Breast epithelium (tissue), 3 donors: Measurements from ENCODE around the gene AXIN2.

ENCODE experiments used
- POLR2AphosphoS5 ChIP-seq, 3 donors: sonication (generic); formaldehyde crosslinking; IDR thresholded peaks; one replicate each; pipeline ENCODE4 v1.6.1; 2017; ENCODE audit warnings: antibody characterized with exemption in 3 of 3
- TF ChIP-seq, protein P1 (sequence below), 3 donors: fragments of 450-650 bp; IDR thresholded peaks; one replicate each; pipeline ENCODE4 v1.5.1; 2016 to 2017; ENCODE audit warnings: antibody characterized with exemption in 3 of 3, mild to moderate bottlenecking in 3 of 3, moderate library complexity in 3 of 3

DNA sequence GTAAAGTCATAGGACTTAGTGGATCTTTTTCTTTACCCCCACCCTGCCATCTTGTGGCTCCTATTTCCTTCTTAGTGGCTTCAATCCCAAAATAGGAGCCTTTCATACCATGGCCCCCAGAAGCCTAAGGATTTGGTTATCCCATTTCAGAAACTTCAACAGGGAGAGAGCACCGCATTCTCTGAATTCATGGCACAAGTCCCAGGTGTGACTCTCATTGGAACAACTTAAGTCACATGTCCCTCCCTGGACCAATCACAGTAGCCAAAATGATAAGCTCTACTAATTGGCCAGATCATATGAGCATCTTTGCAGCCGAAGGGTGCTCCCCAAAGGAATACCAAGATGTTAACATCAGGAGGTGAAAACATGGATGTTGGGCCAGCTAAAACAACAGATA lies 43.2 kb downstream of the AXIN2 start:
- TF ChIP-seq, protein P1, sequence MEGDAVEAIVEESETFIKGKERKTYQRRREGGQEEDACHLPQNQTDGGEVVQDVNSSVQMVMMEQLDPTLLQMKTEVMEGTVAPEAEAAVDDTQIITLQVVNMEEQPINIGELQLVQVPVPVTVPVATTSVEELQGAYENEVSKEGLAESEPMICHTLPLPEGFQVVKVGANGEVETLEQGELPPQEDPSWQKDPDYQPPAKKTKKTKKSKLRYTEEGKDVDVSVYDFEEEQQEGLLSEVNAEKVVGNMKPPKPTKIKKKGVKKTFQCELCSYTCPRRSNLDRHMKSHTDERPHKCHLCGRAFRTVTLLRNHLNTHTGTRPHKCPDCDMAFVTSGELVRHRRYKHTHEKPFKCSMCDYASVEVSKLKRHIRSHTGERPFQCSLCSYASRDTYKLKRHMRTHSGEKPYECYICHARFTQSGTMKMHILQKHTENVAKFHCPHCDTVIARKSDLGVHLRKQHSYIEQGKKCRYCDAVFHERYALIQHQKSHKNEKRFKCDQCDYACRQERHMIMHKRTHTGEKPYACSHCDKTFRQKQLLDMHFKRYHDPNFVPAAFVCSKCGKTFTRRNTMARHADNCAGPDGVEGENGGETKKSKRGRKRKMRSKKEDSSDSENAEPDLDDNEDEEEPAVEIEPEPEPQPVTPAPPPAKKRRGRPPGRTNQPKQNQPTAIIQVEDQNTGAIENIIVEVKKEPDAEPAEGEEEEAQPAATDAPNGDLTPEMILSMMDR (IDR thresholded peaks at IDR 0.05), result no peak
- no peak for TF ChIP-seq POLR2AphosphoS5 (IDR thresholded peaks at IDR 0.05)
